OCI-LY1 (cell line): ENCODE data around the gene CARD19.

Source experiments
- H2AFZ ChIP-seq: fragments of 200-600 bp; sonication (generic), shearing (Covaris generic); 2 replicates; pipeline ENCODE4 v1.6.0; 2014; ENCODE audit warnings: antibody characterized with exemption, mild to moderate bottlenecking, low read length
- H3F3A ChIP-seq: fragments of 200-600 bp; sonication (generic), shearing (Covaris generic); 2 replicates; pipeline ENCODE4 v1.6.0; 2014; ENCODE audit warnings: mild to moderate bottlenecking, antibody characterized with exemption, low read length, moderate library complexity; ENCODE audit not compliant: insufficient read depth
- H3K27ac ChIP-seq: fragments of 200-600 bp; sonication (generic); 2 replicates; pipeline ENCODE4 v1.5.1; 2014; ENCODE audit warnings: low read length, mixed run types, mild to moderate bottlenecking, low read depth; ENCODE audit not compliant: poor library complexity, severe bottlenecking
- H3K27me3 ChIP-seq: fragments of 200-600 bp; sonication (generic); 2 replicates; pipeline ENCODE4 v1.6.0; 2014; ENCODE audit warnings: antibody characterized with exemption, mild to moderate bottlenecking, low read length, moderate library complexity; ENCODE audit not compliant: insufficient read depth
- H3K36me3 ChIP-seq: fragments of 200-600 bp; sonication (generic); 2 replicates; pipeline ENCODE4 v1.6.1; 2014; ENCODE audit warnings: mild to moderate bottlenecking, antibody characterized with exemption, low read length, moderate library complexity, mixed read lengths; ENCODE audit not compliant: insufficient read depth
- H3K4me1 ChIP-seq: fragments of 200-600 bp; sonication (generic); 2 replicates; pipeline ENCODE4 v1.5.1; 2014; ENCODE audit warnings: mild to moderate bottlenecking, low read length, moderate library complexity; ENCODE audit not compliant: insufficient read depth, severe bottlenecking
- H3K4me2 ChIP-seq: fragments of 200-600 bp; sonication (generic), shearing (Covaris generic); 2 replicates; pipeline ENCODE4 v1.6.1; 2014; ENCODE audit warnings: low read length
- H3K4me3 ChIP-seq: fragments of 200-600 bp; sonication (generic); 2 replicates; pipeline ENCODE4 v1.5.1; 2014; ENCODE audit warnings: low read length, low read depth, mild to moderate bottlenecking, mixed read lengths; ENCODE audit not compliant: poor library complexity, severe bottlenecking
- H3K79me2 ChIP-seq: fragments of 200-600 bp; shearing (Covaris generic); 2 replicates; pipeline ENCODE4 v1.6.1; 2016; ENCODE audit warnings: mixed run types, low read length, mixed read lengths; ENCODE audit not compliant: insufficient read depth
- H3K9ac ChIP-seq: fragments of 200-600 bp; sonication (generic), shearing (Covaris generic); 2 replicates; pipeline ENCODE4 v1.6.1; 2014; ENCODE audit warnings: mild to moderate bottlenecking, low read length, mixed read lengths
- H3K9me2 ChIP-seq: fragments of 200-600 bp; sonication (generic), shearing (Covaris generic); 2 replicates; pipeline ENCODE4 v1.6.1; 2014; ENCODE audit warnings: low read depth, mild to moderate bottlenecking, low read length, mixed read lengths
- H3K9me3 ChIP-seq: fragments of 200-600 bp; shearing (Covaris generic); 2 replicates; pipeline ENCODE4 v1.6.1; 2014; ENCODE audit warnings: low read length, mixed read lengths
- H4K20me1 ChIP-seq: fragments of 200-600 bp; sonication (generic), shearing (Covaris generic); 2 replicates; pipeline ENCODE4 v1.6.0; 2016; ENCODE audit warnings: mild to moderate bottlenecking, low read length; ENCODE audit not compliant: insufficient read depth
- CTCF ChIP-seq: fragments of 200-600 bp; sonication (generic), shearing (Covaris generic); IDR thresholded peaks from 2 replicates; pipeline ENCODE4 v1.5.1; 2017; ENCODE audit warnings: mild to moderate bottlenecking, antibody characterized with exemption, low read length, moderate library complexity, mixed read lengths
- EZH2 ChIP-seq: fragments of 200-600 bp; sonication (generic), shearing (Covaris generic); IDR thresholded peaks from 2 replicates; pipeline ENCODE4 v1.8.0; 2017; ENCODE audit warnings: borderline replicate concordance, mixed run types, mild to moderate bottlenecking, antibody characterized with exemption, low read length, moderate library complexity, mixed read lengths

Gene CARD19

GRCh38 chr9:93096131-93096802 lies at the start of gene CARD19:
TSS of gene CARD19 (plus strand) at chr9:93096217. CDS start at chr9:93096346, 129 bp downstream.
- Histone ChIP-seq H3K79me2 (no peaks in the 10 kb centered on the region), H3K4me1 (peaks cover 61% of the 10 kb centered on the region), H4K20me1 (no peaks in the 10 kb centered on the region), H3K36me3 (0 out of 2 replicates have a peak, but pooled peaks cover 4% of the 10 kb centered on the region), H3K4me2 (peak within 1 kb of the TSS; percentile 92), H3K27me3 (no peaks in the 10 kb centered on the region), H3K27ac (peak within 1 kb of the TSS; percentile 90), H3K9me3 (no peaks in the 10 kb centered on the region), H2AFZ (no peak within 1 kb of the TSS), H3K9me2 (no peaks in the 10 kb centered on the region), H3K4me3 (peak within 1 kb of the TSS; percentile 85), H3F3A (no peaks in the 10 kb centered on the region), H3K9ac (peak within 1 kb of the TSS; percentile 83)
- TF ChIP-seq EZH2 (no peak), CTCF (no peak)

- H3K27ac ChIP-seq: no peak overlapping the region
- TF ChIP-seq CTCF: no peak
- TF ChIP-seq EZH2: no peak
- peaks cover 4% of the 10 kb centered on the region for H3K4me1 ChIP-seq
- no peak overlapping the region for H3K4me2 ChIP-seq
- no peaks in the 10 kb centered on the region for H3F3A ChIP-seq
- no peaks in the 10 kb centered on the region for H4K20me1 ChIP-seq
- no peaks in the 10 kb centered on the region for H3K36me3 ChIP-seq
- H3K79me2 ChIP-seq: no peaks in the 10 kb centered on the region
- no peaks in the 10 kb centered on the region for H3K9me3 ChIP-seq
- no peak overlapping the region for H2AFZ ChIP-seq
- no peaks in the 10 kb centered on the region for H3K9me2 ChIP-seq
- H3K27me3 ChIP-seq: no peaks in the 10 kb centered on the region
- no peak overlapping the region for H3K4me3 ChIP-seq
- no peak overlapping the region for H3K9ac ChIP-seq
Observed at GRCh38 chr9:93048566-93049448, 47.2 kb upstream of the CARD19 start.

- TF ChIP-seq CTCF: no peak
- TF ChIP-seq EZH2: no peak
- Histone ChIP-seq H3K9me3 (no peaks in the 10 kb centered on the region), H3K79me2 (no peaks in the 10 kb centered on the region), H3K4me2 (no peak overlapping the region), H3K4me1 (peaks cover 4% of the 10 kb centered on the region), H3K27ac (no peak overlapping the region), H3K27me3 (no peaks in the 10 kb centered on the region), H3K9ac (no peak overlapping the region), H4K20me1 (no peaks in the 10 kb centered on the region), H3K9me2 (no peaks in the 10 kb centered on the region), H3K36me3 (no peaks in the 10 kb centered on the region), H3F3A (no peaks in the 10 kb centered on the region), H3K4me3 (no peak overlapping the region), H2AFZ (no peak overlapping the region)
Observed at GRCh38 chr9:93049491-93049890, 46.5 kb upstream of the CARD19 start.
